K562 (cell line): ENCODE measurements around the gene PLS1. TPM values are rescaled to one million over a fixed set of nuclear protein-coding genes. Genes with fewer than 3 reads are reported as not detected.

Source experiments
- CEBPG ChIP-seq, 3 experiments: fragments of 200-800 bp in 1 of 3; sonication (Bioruptor generic) in 1 of 3; sonication (generic) in 1 of 3; formaldehyde crosslinking in 1 of 3; IDR thresholded peaks in 2 of 3; conservative IDR thresholded peaks in 1 of 3; 2 replicates each; pipeline versions ENCODE4 v1.6.1 to v1.8.0; 2016 to 2022; ENCODE audit warnings: missing compliant biosample characterization in 2 of 3, missing genetic modification characterization in 2 of 3, mild to moderate bottlenecking in 1 of 3, missing genetic modification reagents in 1 of 3
- CGGBP1 ChIP-seq: fragments of 250-450 bp; sonication (Bioruptor Pico); IDR thresholded peaks from 2 replicates; pipeline ENCODE4 v1.9.0; 2021; ENCODE audit warnings: mild to moderate bottlenecking
- CREB3 ChIP-seq: fragments of 450-650 bp; conservative IDR thresholded peaks from 2 replicates; pipeline ENCODE4 v1.6.1; 2016; ENCODE audit warnings: missing genetic modification characterization, low read depth, mild to moderate bottlenecking, missing compliant biosample characterization, moderate library complexity
- DIDO1 ChIP-seq: fragments of 450-650 bp; IDR thresholded peaks from 2 replicates; pipeline ENCODE4 v1.6.1; 2016; ENCODE audit warnings: low read depth, missing biosample characterization, missing genetic modification characterization
- ELF4 ChIP-seq: fragments of 450-650 bp; formaldehyde crosslinking; IDR thresholded peaks from 2 replicates; pipeline ENCODE4 v1.4.0; 2022; ENCODE audit warnings: missing genetic modification characterization
- HNRNPK ChIP-seq: fragments of 200-400 bp; formaldehyde crosslinking; IDR thresholded peaks from one replicate; pipeline ENCODE4 v1.6.1; 2018; ENCODE audit warnings: mild to moderate bottlenecking, low read depth, low read length; ENCODE audit not compliant: poor library complexity, severe bottlenecking
- IRF9 ChIP-seq: fragments of 450-650 bp; IDR thresholded peaks from 2 replicates; pipeline ENCODE4 v1.6.1; 2016; ENCODE audit warnings: missing biosample characterization, missing genetic modification characterization
- LARP7 ChIP-seq: fragments of 450-650 bp; IDR thresholded peaks from 2 replicates; pipeline ENCODE4 v1.6.1; 2016
- MAFK ChIP-seq: IDR thresholded peaks from 2 replicates; pipeline ENCODE4 v1.6.1; 2011; ENCODE audit warnings: low read length, improper control_type of control experiment
- MYNN ChIP-seq, 2 experiments: sonication (generic); formaldehyde crosslinking in 1 of 2; IDR thresholded peaks; 2 replicates each; pipeline versions ENCODE4 v1.5.0 to v1.6.1; 2016 to 2020; ENCODE audit warnings: antibody characterized with exemption in 1 of 2, missing genetic modification reagents in 1 of 2
- NEUROD1 ChIP-seq: fragments of 150-350 bp; IDR thresholded peaks from 2 replicates; pipeline ENCODE4 v1.6.1; 2014; ENCODE audit warnings: borderline replicate concordance, low read length, low read depth; ENCODE audit not compliant: partially characterized antibody
- NFE2 ChIP-seq: IDR thresholded peaks from 2 replicates; pipeline ENCODE4 v1.6.1; 2014; ENCODE audit warnings: antibody characterized with exemption, low read depth
- NFXL1 ChIP-seq: fragments of 450-650 bp; formaldehyde crosslinking; IDR thresholded peaks from 2 replicates; pipeline ENCODE4 v1.4.0; 2021; ENCODE audit warnings: mild to moderate bottlenecking
- NR1H2 ChIP-seq: sonication (generic); formaldehyde crosslinking; IDR thresholded peaks from 2 replicates; pipeline ENCODE4 v1.4.0; 2020; ENCODE audit warnings: mild to moderate bottlenecking, missing genetic modification reagents
- RBM25 ChIP-seq: fragments of 200-400 bp; formaldehyde crosslinking; IDR thresholded peaks from 2 replicates; pipeline ENCODE4 v1.6.1; 2018; ENCODE audit warnings: low read length, low read depth, moderate library complexity; ENCODE audit not compliant: severe bottlenecking
- SAFB2 ChIP-seq: fragments of 200-400 bp; formaldehyde crosslinking; IDR thresholded peaks from 2 replicates; pipeline ENCODE4 v1.6.1; 2018; ENCODE audit warnings: borderline replicate concordance, low read length, low read depth, moderate library complexity; ENCODE audit not compliant: severe bottlenecking
- SAP30 ChIP-seq: fragments of 200-600 bp; sonication (generic); IDR thresholded peaks from 2 replicates; pipeline ENCODE4 v1.6.1; 2012; ENCODE audit warnings: borderline replicate concordance, low read depth, mild to moderate bottlenecking, moderate library complexity, low read length, control low read depth, inconsistent platforms; ENCODE audit not compliant: insufficient read depth, poor library complexity, severe bottlenecking
- SIRT6 ChIP-seq: IDR thresholded peaks from one replicate; pipeline ENCODE4 v1.6.1; 2012; ENCODE audit warnings: low read depth, mild to moderate bottlenecking, control low read depth, inconsistent platforms, low read length, moderate library complexity
- TCF15 ChIP-seq: fragments of 250-450 bp; sonication (Bioruptor Pico); IDR thresholded peaks from 2 replicates; pipeline ENCODE4 v1.8.0; 2022; ENCODE audit warnings: moderate library complexity, mild to moderate bottlenecking, inconsistent platforms
- THRB ChIP-seq: fragments of 450-650 bp; formaldehyde crosslinking; conservative IDR thresholded peaks from 2 replicates; pipeline ENCODE4 v1.4.0; 2022; ENCODE audit warnings: mild to moderate bottlenecking, missing genetic modification characterization
- XRCC4 ChIP-seq: IDR thresholded peaks from one replicate; pipeline ENCODE4 v1.6.1; 2011; ENCODE audit not compliant: insufficient read depth, insufficient read length; ENCODE audit errors: extremely low read depth
- ZC3H8 ChIP-seq: fragments of 450-650 bp; IDR thresholded peaks from 2 replicates; pipeline ENCODE4 v1.6.1; 2017
- ZFP36 ChIP-seq: fragments of 150-350 bp; IDR thresholded peaks from 2 replicates; pipeline ENCODE4 v1.6.1; 2018; ENCODE audit warnings: low read length, low read depth; ENCODE audit not compliant: partially characterized antibody
- ZNF197 ChIP-seq: fragments of 200-800 bp; sonication (Bioruptor generic); IDR thresholded peaks from 2 replicates; pipeline ENCODE4 v1.6.1; 2016; ENCODE audit warnings: low read depth, missing genetic modification characterization, missing compliant biosample characterization
- ZNF311 ChIP-seq: fragments of 250-450 bp; sonication (Bioruptor Pico); IDR thresholded peaks from 2 replicates; pipeline ENCODE4 v1.4.0; 2020; ENCODE audit warnings: mild to moderate bottlenecking, moderate library complexity
- polyA plus RNA-seq, 8 experiments: library from polyadenylated mRNA; depleted of rRNA in 4 of 8; stranded (reverse) in 5 of 8; unstranded in 3 of 8; fragments of >200 nt; fragmentation: Nextera tagmentation in 2 of 8; fragmentation: Illumina TruSeq in 1 of 8; extraction: Ambion mirVana in 2 of 8; extraction: Trizol in 1 of 8; gene quantifications; 2 replicates each; pipeline versions ENCODE4 v1.2.1 to v1.2.3, GENCODE V29; 2011 to 2014; ENCODE audit warnings: inconsistent platforms in 1 of 8, missing spikeins in 1 of 8
- total RNA-seq, 7 experiments: library from RNA; depleted of rRNA in 6 of 7; stranded (reverse); fragments of >200 nt in 6 of 7; fragmentation: Illumina TruSeq in 2 of 7; extraction: Trizol in 2 of 7; gene quantifications; 2 replicates each; pipeline versions ENCODE4 v1.2.1 to v1.2.3, GENCODE V29; 2011 to 2021; ENCODE audit warnings: low replicate concordance in 1 of 7

PLS1 gene
- total and polyA plus RNA-seq, 9 of the 15 experiments (the other 6 are each of a cell fraction or from before 2014, with no cell fraction given): 6.1 to 21.3 (median 13.0) TPM

- TF ChIP-seq HNRNPK (no peak), MAFK (no peak), SAP30 (no peak), MYNN (IDR thresholded peaks at IDR 0.05) (no peak), MYNN (CRISPR knock-in tag; IDR thresholded peaks at IDR 0.05) (no peak), TCF15 (CRISPR knock-in tag) (no peak), CGGBP1 (no peak), LARP7 (no peak), ZNF197 (CRISPR knock-in tag) (no peak), DIDO1 (no peak), XRCC4 (no peak), RBM25 (no peak), SAFB2 (no peak), ZC3H8 (no peak), NFXL1 (CRISPR knock-in tag) (no peak), CREB3 (tag) (no peak), ELF4 (CRISPR knock-in tag) (no peak), IRF9 (tag) (no peak), NFE2 (no peak), NR1H2 (CRISPR knock-in tag) (no peak), ZFP36 (no peak), NEUROD1 (no peak), THRB (no peak), SIRT6 (no peak), CEBPG (CRISPR knock-in tag; IDR thresholded peaks at IDR 0.05) (no peak), CEBPG (tag; conservative IDR thresholded peaks at IDR 0.05 in 1 of 2, IDR thresholded peaks at IDR 0.05 in 1 of 2) (no peak), ZNF311 (no peak)
These were observed 128.6 kb downstream of the PLS1 start (continued) for GRCh38 chr3:142724682-142725356.
